Right atrium auricular region (tissue), 2 donors: ENCODE measurements around the gene MXRA8. TPM values are rescaled to one million over a fixed set of nuclear protein-coding genes. Genes with fewer than 3 reads are reported as not detected.
A peak's percentile ranks its signal among the peaks of the same experiment; 100 is the strongest.

ENCODE experiments used
- DNase-seq: peaks from one replicate; pipeline ENCODE4 v3.0.0-alpha.2; 2019; ENCODE audit warnings: low spot score
- H3K27ac ChIP-seq, 2 donors: fragments of 200-600 bp; sonication (generic); 1 replicate in 1 of 2; 2 replicates in 1 of 2; pipeline ENCODE4 v1.5.1; 2016 to 2019
- H3K27me3 ChIP-seq, 2 donors: fragments of 200-600 bp; sonication (generic); one replicate each; pipeline versions ENCODE4 v1.5.1 to v1.6.0; 2017 to 2019
- H3K36me3 ChIP-seq: fragments of 200-600 bp; sonication (generic); one replicate; pipeline ENCODE4 v1.5.1; 2016
- H3K4me1 ChIP-seq, 2 donors: fragments of 200-600 bp; sonication (generic); one replicate each; pipeline versions ENCODE4 v1.5.1 to v1.6.0; 2017 to 2019
- H3K4me3 ChIP-seq, 2 donors: fragments of 200-600 bp; sonication (generic); 1 replicate in 1 of 2; 2 replicates in 1 of 2; pipeline ENCODE4 v1.5.1; 2017 to 2019; ENCODE audit warnings: mild to moderate bottlenecking in 1 of 2, moderate library complexity in 1 of 2
- H3K9me3 ChIP-seq, 2 donors: fragments of 200-600 bp; sonication (generic); one replicate each; pipeline ENCODE4 v1.5.1; 2019
- CTCF ChIP-seq, 2 donors: fragments of 200-600 bp; sonication (generic); IDR thresholded peaks; one replicate each; pipeline ENCODE4 v1.5.1; 2019; ENCODE audit warnings: antibody characterized with exemption in 2 of 2
- total RNA-seq, 2 donors: library from RNA; depleted of rRNA; stranded (reverse); fragments of >200 nt; gene quantifications; one replicate each; pipeline ENCODE4 v1.1.0, GENCODE V29; 2016

Gene MXRA8
- total RNA-seq, 2 donors from 2014 or later: 53.4 to 58.6 TPM

GRCh38 chr1:1365875-1366698 is 7.7 kb upstream of the MXRA8 start:
- Histone ChIP-seq H3K9me3 (no peaks in the 10 kb centered on the region), H3K27me3 (no peaks in the 10 kb centered on the region), H3K36me3 (no peaks in the 10 kb centered on the region), H3K4me1 (peaks cover 0 to 12% of the 10 kb centered on the region in 2 donors), H3K4me3 (no peak overlapping the region), H3K27ac (no peak overlapping the region)
- TF ChIP-seq CTCF (IDR thresholded peaks at IDR 0.05): no peak
- DNase-seq: no peak

GRCh38 chr1:1364266-1364665 is 5.9 kb upstream of the MXRA8 start:
- Histone ChIP-seq H3K4me3 (no peak overlapping the region), H3K27ac (no peak overlapping the region), H3K36me3 (no peaks in the 10 kb centered on the region), H3K4me1 (peaks cover 0 to 28% of the 10 kb centered on the region in 2 donors), H3K9me3 (no peaks in the 10 kb centered on the region), H3K27me3 (no peaks in the 10 kb centered on the region)
- DNase-seq: no peak
- TF ChIP-seq CTCF (IDR thresholded peaks at IDR 0.05): no peak

GRCh38 chr1:1361982-1362423 is 3.6 kb upstream of the MXRA8 start:
- no peaks in the 10 kb centered on the region for H3K36me3 ChIP-seq
- no peaks in the 10 kb centered on the region for H3K9me3 ChIP-seq
- peak overlapping the region; percentile 32 to 88 for H3K27ac ChIP-seq
- H3K27me3 ChIP-seq: no peaks in the 10 kb centered on the region
- no peak for TF ChIP-seq CTCF (IDR thresholded peaks at IDR 0.05)
- peaks cover 0 to 40% of the 10 kb centered on the region in 2 donors for H3K4me1 ChIP-seq
- no peak overlapping the region for H3K4me3 ChIP-seq
- DNase-seq: no peak

GRCh38 chr1:1361233-1361981 is 3.1 kb upstream of the MXRA8 start:
- Histone ChIP-seq H3K27me3 (no peaks in the 10 kb centered on the region), H3K36me3 (no peaks in the 10 kb centered on the region), H3K4me1 (peaks cover 0 to 46% of the 10 kb centered on the region in 2 donors), H3K27ac (peak overlapping the region; percentile 32 to 88), H3K4me3 (no peak overlapping the region), H3K9me3 (no peaks in the 10 kb centered on the region)
- no peak for TF ChIP-seq CTCF (IDR thresholded peaks at IDR 0.05)
- DNase-seq: no peak

GRCh38 chr1:1360506-1361169 is 2.3 kb upstream of the MXRA8 start:
- Histone ChIP-seq H3K4me3 (no peak overlapping the region), H3K27ac (peak overlapping the region; percentile 77 to 88), H3K9me3 (no peaks in the 10 kb centered on the region), H3K4me1 (peaks cover 0 to 54% of the 10 kb centered on the region in 2 donors), H3K36me3 (no peaks in the 10 kb centered on the region), H3K27me3 (peaks cover 0 to 4% of the 10 kb centered on the region in 2 donors)
- DNase-seq: peak; percentile 89
- no peak for TF ChIP-seq CTCF (IDR thresholded peaks at IDR 0.05)
